Loucy (cell line): Measurements from ENCODE around the gene CDK5R2.

Source experiments
- H2AFZ ChIP-seq: fragments of 200-600 bp; sonication (generic); 2 replicates; pipeline ENCODE4 v1.6.0; 2016; ENCODE audit warnings: antibody characterized with exemption, mild to moderate bottlenecking, low read length, moderate library complexity
- H3F3A ChIP-seq: fragments of 200-600 bp; 2 replicates; pipeline ENCODE4 v1.6.0; 2016; ENCODE audit warnings: antibody characterized with exemption, low read depth, mild to moderate bottlenecking
- H3K27me3 ChIP-seq: fragments of 200-600 bp; sonication (generic); 2 replicates; pipeline ENCODE4 v1.6.1; 2014; ENCODE audit warnings: low read length, mild to moderate bottlenecking; ENCODE audit not compliant: insufficient read depth, poor library complexity, severe bottlenecking
- H3K36me3 ChIP-seq: fragments of 200-600 bp; sonication (generic); 2 replicates; pipeline ENCODE4 v1.6.1; 2016; ENCODE audit warnings: low read length; ENCODE audit not compliant: insufficient read depth
- H3K4me1 ChIP-seq: fragments of 200-600 bp; sonication (generic); 2 replicates; pipeline ENCODE4 v1.5.1; 2014; ENCODE audit warnings: low read length, mild to moderate bottlenecking; ENCODE audit not compliant: insufficient read depth, poor library complexity, severe bottlenecking
- H3K4me2 ChIP-seq: fragments of 200-600 bp; sonication (generic); 2 replicates; pipeline ENCODE4 v1.6.0; 2014; ENCODE audit warnings: antibody characterized with exemption, low read length, low read depth, mild to moderate bottlenecking; ENCODE audit not compliant: poor library complexity, severe bottlenecking
- H3K4me3 ChIP-seq: fragments of 200-600 bp; sonication (generic); 2 replicates; pipeline ENCODE4 v1.5.1; 2014; ENCODE audit warnings: low read length, mild to moderate bottlenecking, mixed read lengths; ENCODE audit not compliant: poor library complexity, severe bottlenecking
- H3K79me2 ChIP-seq: fragments of 200-600 bp; sonication (generic); 2 replicates; pipeline ENCODE4 v1.6.1; 2014; ENCODE audit warnings: low read length; ENCODE audit not compliant: insufficient read depth
- H3K9ac ChIP-seq: fragments of 200-600 bp; sonication (generic); 2 replicates; pipeline ENCODE4 v1.6.0; 2014; ENCODE audit warnings: mild to moderate bottlenecking, low read depth, low read length, moderate library complexity; ENCODE audit not compliant: poor library complexity, severe bottlenecking
- H3K9me2 ChIP-seq: fragments of 200-600 bp; sonication (generic); replicated peaks from 2 replicates; pipeline ENCODE4 v1.6.1; 2016; ENCODE audit warnings: low read depth, low read length, mixed read lengths
- H3K9me3 ChIP-seq: fragments of 200-600 bp; sonication (generic); 2 replicates; pipeline ENCODE4 v1.6.1; 2014; ENCODE audit warnings: mild to moderate bottlenecking, antibody characterized with exemption, low read length, low read depth; ENCODE audit not compliant: insufficient read depth
- H4K20me1 ChIP-seq: fragments of 200-600 bp; sonication (generic); 2 replicates; pipeline ENCODE4 v1.6.0; 2014; ENCODE audit warnings: antibody characterized with exemption, low read length, mild to moderate bottlenecking; ENCODE audit not compliant: insufficient read depth, poor library complexity, severe bottlenecking
- CTCF ChIP-seq: fragments of 200-600 bp; sonication (generic); conservative IDR thresholded peaks from 2 replicates; pipeline ENCODE4 v1.5.1; 2014; ENCODE audit warnings: mild to moderate bottlenecking, antibody characterized with exemption, low read length
- EZH2phosphoT487 ChIP-seq: fragments of 200-600 bp; IDR thresholded peaks from 2 replicates; pipeline ENCODE4 v1.6.1; 2018; ENCODE audit warnings: antibody characterized with exemption, mild to moderate bottlenecking, moderate library complexity, borderline replicate concordance

Gene CDK5R2

GRCh38 chr2:219000569-219000960 is 41.1 kb downstream of the CDK5R2 start:
- no peaks in the 10 kb centered on the region for H3K36me3 ChIP-seq
- no peaks in the 10 kb centered on the region for H3K79me2 ChIP-seq
- no peak overlapping the region for H3K9ac ChIP-seq
- no peaks in the 10 kb centered on the region for H3K27me3 ChIP-seq
- no peaks in the 10 kb centered on the region for H4K20me1 ChIP-seq
- H3K9me3 ChIP-seq, result no peaks in the 10 kb centered on the region
- peaks cover 33% of the 10 kb centered on the region for H3K4me1 ChIP-seq
- H2AFZ ChIP-seq, result no peak overlapping the region
- H3K4me2 ChIP-seq, result no peak overlapping the region
- no peaks in the 10 kb centered on the region for H3K9me2 ChIP-seq
- TF ChIP-seq EZH2phosphoT487 (no peak), CTCF (no peak)
- no peaks in the 10 kb centered on the region for H3F3A ChIP-seq
- H3K4me3 ChIP-seq, result no peak overlapping the region

GRCh38 chr2:219001100-219001576 is 41.7 kb downstream of the CDK5R2 start:
- H3K4me1 ChIP-seq, result peaks cover 33% of the 10 kb centered on the region
- H3K79me2 ChIP-seq, result no peaks in the 10 kb centered on the region
- H3K9ac ChIP-seq, result no peak overlapping the region
- no peaks in the 10 kb centered on the region for H3K9me2 ChIP-seq
- no peak for TF ChIP-seq EZH2phosphoT487
- TF ChIP-seq CTCF, result no peak
- H3K4me2 ChIP-seq, result no peak overlapping the region
- no peaks in the 10 kb centered on the region for H3K36me3 ChIP-seq
- H3K27me3 ChIP-seq, result no peaks in the 10 kb centered on the region
- H3K9me3 ChIP-seq, result no peaks in the 10 kb centered on the region
- no peaks in the 10 kb centered on the region for H4K20me1 ChIP-seq
- H3F3A ChIP-seq, result no peaks in the 10 kb centered on the region
- no peak overlapping the region for H3K4me3 ChIP-seq
- H2AFZ ChIP-seq, result no peak overlapping the region

- Histone ChIP-seq H3K4me2 (no peak overlapping the region), H3F3A (no peaks in the 10 kb centered on the region), H3K9me2 (no peaks in the 10 kb centered on the region), H3K36me3 (no peaks in the 10 kb centered on the region), H2AFZ (no peak overlapping the region), H3K9ac (no peak overlapping the region), H3K79me2 (no peaks in the 10 kb centered on the region), H4K20me1 (no peaks in the 10 kb centered on the region), H3K4me1 (peaks cover 33% of the 10 kb centered on the region), H3K9me3 (no peaks in the 10 kb centered on the region), H3K4me3 (no peak overlapping the region), H3K27me3 (no peaks in the 10 kb centered on the region)
- no peak for TF ChIP-seq EZH2phosphoT487
- no peak for TF ChIP-seq CTCF
These were observed 42.3 kb downstream of the CDK5R2 start for GRCh38 chr2:219001577-219002394.
